Muscle layer of duodenum (tissue), 2 donors: ENCODE measurements around the gene DYNC2I2.

Experiments used
- H3K27ac ChIP-seq: one replicate; pipeline ENCODE4 v1.7.0; 2013; ENCODE audit warnings: mild to moderate bottlenecking, low read length
- H3K27me3 ChIP-seq: one replicate; pipeline ENCODE4 v1.7.0; 2013; ENCODE audit warnings: low read depth, mild to moderate bottlenecking, control low read depth, low read length
- H3K36me3 ChIP-seq, 2 donors: one replicate each; pipeline ENCODE4 v1.7.0; 2013; ENCODE audit warnings: low read length in 2 of 2, control low read depth in 1 of 2, mild to moderate bottlenecking in 1 of 2; ENCODE audit not compliant: insufficient read depth in 2 of 2, control insufficient read depth in 1 of 2
- H3K4me1 ChIP-seq, 2 donors: one replicate each; pipeline ENCODE4 v1.7.0; 2013; ENCODE audit warnings: low read length in 2 of 2, mild to moderate bottlenecking in 2 of 2, control low read depth in 1 of 2, moderate library complexity in 1 of 2; ENCODE audit not compliant: insufficient read depth in 2 of 2, control insufficient read depth in 1 of 2
- H3K4me3 ChIP-seq, 2 donors: one replicate each; pipeline ENCODE4 v1.7.0; 2013; ENCODE audit warnings: low read length in 2 of 2, low read depth in 1 of 2, mild to moderate bottlenecking in 1 of 2
- H3K9me3 ChIP-seq, 2 donors: one replicate each; pipeline ENCODE4 v1.7.0; 2013; ENCODE audit warnings: low read length in 2 of 2, control low read depth in 1 of 2, mild to moderate bottlenecking in 1 of 2; ENCODE audit not compliant: control insufficient read depth in 1 of 2
- donor health status: healthy.

DYNC2I2 gene

DNA sequence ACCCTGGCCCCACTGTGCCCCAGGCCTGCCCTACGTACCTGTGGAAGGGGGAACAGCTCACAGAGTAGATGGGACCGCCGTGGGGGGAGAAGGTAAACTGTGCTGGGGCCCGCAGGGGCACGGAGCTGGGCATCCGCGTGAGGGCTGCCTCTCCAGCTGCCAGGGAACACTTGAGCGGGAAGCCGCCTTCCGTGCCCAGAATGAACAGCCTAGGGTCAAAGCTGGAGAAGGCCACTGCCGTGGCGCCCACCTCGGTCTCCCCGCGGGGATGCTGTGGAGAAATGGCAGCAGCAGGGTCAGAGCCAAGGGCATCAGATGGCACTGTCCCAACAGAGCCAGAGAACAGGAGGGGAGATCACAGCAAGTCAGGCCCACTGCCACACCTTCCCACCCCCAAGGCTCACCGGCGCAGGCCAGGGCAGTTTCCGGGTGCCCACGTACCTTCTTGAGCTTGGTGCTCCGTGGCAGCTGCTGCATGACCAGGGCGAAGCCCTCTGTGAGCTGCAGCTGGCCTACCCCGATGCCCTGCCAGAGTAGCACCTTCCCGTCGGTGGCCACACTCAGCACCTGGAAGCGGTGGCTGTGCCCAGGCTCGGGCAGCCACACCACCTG lies 21.9 kb downstream of the DYNC2I2 start:
- Histone ChIP-seq H3K4me1 (peaks cover 5 to 21% of the 10 kb centered on the region in 2 donors), H3K9me3 (no peaks in the 10 kb centered on the region), H3K27ac (peak overlapping the region; percentile 75), H3K36me3 (peaks cover 35 to 51% of the 10 kb centered on the region in 2 donors), H3K27me3 (no peaks in the 10 kb centered on the region), H3K4me3 (peak overlapping the region in 1 of 2 donors; percentile 28)

DNA sequence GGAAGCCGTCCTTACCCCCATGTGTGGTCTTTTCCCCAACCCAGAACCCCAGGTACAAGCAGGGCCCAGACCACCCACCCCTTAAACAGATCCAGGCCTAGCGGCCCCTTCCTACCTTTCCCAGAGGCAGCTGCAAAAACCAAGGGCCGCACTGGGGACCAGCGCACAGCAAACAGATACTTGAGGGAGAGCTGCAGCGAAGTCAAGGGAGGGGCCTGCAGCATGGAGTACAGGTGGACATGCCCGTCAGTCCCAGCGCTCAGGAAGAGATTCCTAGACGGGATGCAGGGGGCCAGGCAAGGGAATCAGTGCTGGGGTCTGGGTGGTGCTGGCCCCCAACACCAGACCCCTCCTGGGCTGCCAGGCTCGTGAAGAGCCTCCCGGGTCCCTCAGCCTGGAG lies 22.5 kb downstream of the DYNC2I2 start:
- peaks cover 40 to 58% of the 10 kb centered on the region in 2 donors for H3K36me3 ChIP-seq
- H3K4me1 ChIP-seq, result peaks cover 5 to 21% of the 10 kb centered on the region in 2 donors
- no peaks in the 10 kb centered on the region for H3K27me3 ChIP-seq
- no peak overlapping the region for H3K4me3 ChIP-seq
- no peak overlapping the region for H3K27ac ChIP-seq
- H3K9me3 ChIP-seq, result no peaks in the 10 kb centered on the region

DNA sequence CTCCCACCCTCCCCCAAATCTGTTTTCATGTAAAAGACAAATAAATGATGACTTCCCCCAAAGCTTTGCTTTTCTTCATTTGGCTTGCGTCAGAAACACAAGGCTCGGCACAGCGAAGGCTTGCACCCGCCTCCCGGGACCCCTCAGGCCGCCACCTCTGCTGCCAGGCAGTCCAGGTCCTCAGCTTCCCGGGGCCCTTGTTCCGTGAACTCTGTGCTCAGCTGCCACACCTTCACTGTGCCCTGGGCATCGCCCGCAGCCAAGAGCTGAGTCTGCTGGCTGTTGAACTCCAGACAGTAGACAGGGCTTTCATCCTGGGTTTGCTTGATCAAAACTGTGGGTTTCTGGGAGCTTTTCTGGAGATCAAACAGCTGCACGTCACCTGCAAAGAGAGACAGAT lies 23.0 kb downstream of the DYNC2I2 start:
- Histone ChIP-seq H3K27ac (no peak overlapping the region), H3K36me3 (peaks cover 45 to 62% of the 10 kb centered on the region in 2 donors), H3K9me3 (no peaks in the 10 kb centered on the region), H3K27me3 (no peaks in the 10 kb centered on the region), H3K4me3 (no peak overlapping the region), H3K4me1 (peaks cover 5 to 25% of the 10 kb centered on the region in 2 donors)

DNA sequence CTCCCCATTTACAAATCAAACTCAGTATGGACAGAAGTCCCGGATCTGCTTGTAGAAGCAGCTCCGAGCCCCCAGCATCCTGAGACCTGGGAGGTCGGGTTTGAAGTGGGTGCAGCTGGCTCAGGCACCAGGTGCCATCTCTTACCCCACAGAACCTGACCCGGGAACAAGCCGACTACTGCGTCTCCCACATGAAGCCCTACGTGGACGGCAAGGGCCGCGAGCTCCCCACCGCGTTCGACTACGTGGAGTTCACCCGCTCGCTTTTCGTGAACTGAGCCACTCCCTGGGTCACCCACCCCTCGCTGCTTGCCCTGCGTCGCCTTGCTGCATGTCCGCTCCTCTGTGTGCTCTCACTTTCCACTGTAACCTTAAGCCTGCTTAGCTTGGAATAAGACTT lies 23.6 kb downstream of the DYNC2I2 start:
- no peaks in the 10 kb centered on the region for H3K9me3 ChIP-seq
- peaks cover 5 to 30% of the 10 kb centered on the region in 2 donors for H3K4me1 ChIP-seq
- H3K27me3 ChIP-seq, result no peaks in the 10 kb centered on the region
- H3K36me3 ChIP-seq, result peaks cover 49 to 65% of the 10 kb centered on the region in 2 donors
- no peak overlapping the region for H3K4me3 ChIP-seq
- no peak overlapping the region for H3K27ac ChIP-seq

DNA sequence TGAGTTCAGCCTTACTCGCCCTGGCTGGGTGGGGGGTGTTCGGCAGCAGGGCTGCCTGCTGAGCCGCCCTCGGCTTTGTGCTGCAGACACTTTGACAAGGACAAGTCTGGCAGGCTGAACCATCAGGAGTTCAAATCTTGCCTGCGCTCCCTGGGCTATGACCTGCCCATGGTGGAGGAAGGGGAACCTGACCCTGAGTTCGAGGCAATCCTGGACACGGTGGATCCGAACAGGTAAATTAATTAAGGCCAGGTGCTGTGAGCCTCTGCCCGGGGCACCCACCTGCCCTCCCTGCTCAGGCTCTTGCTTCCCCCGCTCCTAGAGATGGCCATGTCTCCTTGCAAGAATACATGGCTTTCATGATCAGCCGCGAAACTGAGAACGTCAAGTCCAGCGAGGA lies 24.2 kb downstream of the DYNC2I2 start:
- Histone ChIP-seq H3K27me3 (no peaks in the 10 kb centered on the region), H3K4me1 (peaks cover 5 to 33% of the 10 kb centered on the region in 2 donors), H3K4me3 (no peak overlapping the region), H3K27ac (no peak overlapping the region), H3K9me3 (no peaks in the 10 kb centered on the region), H3K36me3 (peaks cover 55 to 71% of the 10 kb centered on the region in 2 donors)

DNA sequence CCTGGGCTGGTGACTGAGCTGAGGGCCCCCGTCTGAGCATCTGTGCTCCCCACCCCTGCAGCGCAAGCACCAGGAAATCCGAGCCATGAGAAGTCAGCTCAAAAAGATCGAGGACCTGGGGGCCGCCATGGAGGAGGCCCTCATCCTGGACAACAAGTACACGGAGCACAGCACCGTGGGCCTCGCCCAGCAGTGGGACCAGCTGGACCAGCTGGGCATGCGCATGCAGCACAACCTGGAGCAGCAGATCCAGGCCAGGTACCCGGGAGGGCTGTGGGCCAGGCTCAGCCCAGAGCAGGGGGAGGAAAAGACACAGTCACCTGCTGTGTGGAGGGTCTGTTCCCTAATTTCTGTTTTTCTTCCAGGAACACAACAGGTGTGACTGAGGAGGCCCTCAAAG lies 24.6 kb downstream of the DYNC2I2 start:
- no peaks in the 10 kb centered on the region for H3K9me3 ChIP-seq
- no peak overlapping the region for H3K4me3 ChIP-seq
- no peaks in the 10 kb centered on the region for H3K27me3 ChIP-seq
- H3K27ac ChIP-seq, result no peak overlapping the region
- peaks cover 5 to 33% of the 10 kb centered on the region in 2 donors for H3K4me1 ChIP-seq
- peaks cover 59 to 75% of the 10 kb centered on the region in 2 donors for H3K36me3 ChIP-seq

DNA sequence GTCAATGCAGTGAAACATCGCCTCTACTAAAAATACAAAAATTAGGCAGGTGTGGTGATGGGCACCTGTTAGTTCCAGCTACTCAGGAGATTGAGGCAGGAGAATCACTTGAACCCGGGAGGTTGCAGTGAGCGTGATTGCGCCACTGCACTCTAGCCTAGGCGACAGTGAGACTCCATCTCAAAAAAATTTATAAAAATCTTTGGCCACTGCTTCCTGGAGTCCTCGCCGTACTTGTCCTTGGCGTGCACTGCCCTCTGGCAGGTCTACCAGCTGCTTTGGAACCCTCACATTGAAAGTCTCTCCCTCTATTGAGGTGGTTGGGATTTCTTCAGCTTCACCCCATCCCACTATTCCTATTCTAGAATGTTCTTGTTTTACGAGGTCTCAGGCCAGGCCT lies 25.0 kb downstream of the DYNC2I2 start:
- Histone ChIP-seq H3K36me3 (peaks cover 63 to 79% of the 10 kb centered on the region in 2 donors), H3K4me3 (no peak overlapping the region), H3K4me1 (peaks cover 5 to 33% of the 10 kb centered on the region in 2 donors), H3K9me3 (no peaks in the 10 kb centered on the region), H3K27me3 (no peaks in the 10 kb centered on the region), H3K27ac (no peak overlapping the region)

DNA sequence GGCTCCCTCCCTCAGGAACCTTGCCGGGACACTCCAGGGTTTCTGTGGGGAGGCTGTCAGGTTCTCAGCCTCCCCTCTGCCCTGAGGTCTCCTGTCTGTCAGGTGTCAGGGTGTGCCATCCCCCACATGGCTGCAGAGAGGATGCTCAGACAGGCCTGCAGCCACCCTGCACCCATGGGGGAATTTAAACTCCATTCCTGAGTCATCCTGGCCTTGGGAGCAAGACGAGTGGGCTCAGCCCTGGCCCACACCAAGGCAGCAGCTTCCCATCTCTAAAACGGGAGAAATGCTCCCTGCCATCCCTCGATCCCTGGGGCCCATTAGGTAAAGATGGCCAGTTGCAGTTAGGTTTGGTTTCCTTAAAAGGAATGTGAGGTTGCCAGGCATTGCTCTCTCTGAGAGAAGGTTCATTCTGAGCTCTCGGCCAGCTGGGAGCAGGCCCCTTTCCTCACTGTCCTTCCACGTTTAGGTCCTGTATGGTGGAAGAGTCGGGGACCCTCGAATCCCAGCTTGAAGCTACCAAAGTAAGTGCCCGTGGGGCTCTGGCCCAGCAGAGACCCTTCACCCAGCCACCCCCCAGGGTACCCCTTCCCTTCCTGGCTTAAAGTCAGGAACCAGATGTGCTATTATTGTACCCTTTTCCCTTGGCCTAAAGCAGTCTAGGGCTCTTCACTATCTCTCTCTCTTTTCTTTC lies 26.6 kb downstream of the DYNC2I2 start:
- Histone ChIP-seq H3K4me1 (peaks cover 3 to 22% of the 10 kb centered on the region in 2 donors), H3K36me3 (peaks cover 79 to 95% of the 10 kb centered on the region in 2 donors), H3K4me3 (no peak overlapping the region), H3K27ac (no peak overlapping the region), H3K9me3 (no peaks in the 10 kb centered on the region), H3K27me3 (no peaks in the 10 kb centered on the region)

DNA sequence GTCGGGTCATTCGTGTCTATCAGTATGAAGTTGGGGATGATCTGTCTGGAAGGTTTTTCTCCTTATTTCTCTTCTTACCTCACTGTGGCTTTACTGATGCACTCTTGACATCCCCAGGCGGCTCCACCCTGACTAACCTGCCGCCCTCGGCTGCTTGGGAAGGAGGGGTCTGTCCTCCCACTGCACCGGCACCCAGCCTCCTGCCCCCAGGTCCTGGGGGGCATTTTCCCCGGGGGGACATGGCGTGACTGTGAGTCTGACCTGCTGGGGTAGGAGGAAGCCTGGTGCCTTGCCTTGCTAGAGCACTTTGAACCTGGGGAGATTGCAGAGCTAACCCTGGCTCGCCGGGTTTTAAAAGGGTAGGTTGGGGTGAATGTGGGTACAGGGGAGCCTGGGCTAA lies 27.5 kb downstream of the DYNC2I2 start:
- Histone ChIP-seq H3K27me3 (no peaks in the 10 kb centered on the region), H3K4me1 (peaks cover 0 to 13% of the 10 kb centered on the region in 2 donors), H3K4me3 (no peak overlapping the region), H3K9me3 (no peaks in the 10 kb centered on the region), H3K27ac (no peak overlapping the region), H3K36me3 (peaks cover 85 to 98% of the 10 kb centered on the region in 2 donors)

DNA sequence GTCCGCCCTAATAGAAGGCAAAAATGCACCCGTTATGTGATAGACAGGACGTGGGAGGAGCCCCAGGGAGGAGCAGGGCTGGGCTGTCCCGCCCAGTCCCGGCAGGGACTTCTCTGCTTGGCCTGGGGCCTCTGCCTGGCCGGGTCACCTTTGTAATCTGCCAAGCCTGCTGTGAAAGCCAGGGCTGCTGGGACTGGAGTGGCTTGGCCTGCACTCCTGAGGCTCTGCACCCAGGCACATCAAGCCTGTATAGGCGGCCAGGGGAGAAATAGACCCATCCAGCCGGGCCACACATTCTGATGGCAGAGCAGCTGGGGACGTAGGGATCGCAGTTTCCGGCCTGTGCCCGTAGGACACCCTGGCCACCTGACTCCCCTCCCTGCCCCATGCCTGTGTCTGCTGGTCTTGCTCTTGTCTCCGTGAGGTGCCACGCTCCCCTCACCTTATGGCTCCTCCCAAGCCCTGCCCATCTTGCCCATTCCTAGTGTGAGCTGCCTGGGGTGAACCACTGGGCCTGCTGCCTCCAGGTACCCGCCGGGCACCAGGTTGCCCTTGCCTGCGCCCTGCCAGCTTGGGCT lies 28.1 kb downstream of the DYNC2I2 start:
- Histone ChIP-seq H3K4me1 (peaks cover 0 to 12% of the 10 kb centered on the region in 2 donors), H3K4me3 (no peak overlapping the region), H3K36me3 (peaks cover 81 to 95% of the 10 kb centered on the region in 2 donors), H3K9me3 (no peaks in the 10 kb centered on the region), H3K27ac (no peak overlapping the region), H3K27me3 (no peaks in the 10 kb centered on the region)

DNA sequence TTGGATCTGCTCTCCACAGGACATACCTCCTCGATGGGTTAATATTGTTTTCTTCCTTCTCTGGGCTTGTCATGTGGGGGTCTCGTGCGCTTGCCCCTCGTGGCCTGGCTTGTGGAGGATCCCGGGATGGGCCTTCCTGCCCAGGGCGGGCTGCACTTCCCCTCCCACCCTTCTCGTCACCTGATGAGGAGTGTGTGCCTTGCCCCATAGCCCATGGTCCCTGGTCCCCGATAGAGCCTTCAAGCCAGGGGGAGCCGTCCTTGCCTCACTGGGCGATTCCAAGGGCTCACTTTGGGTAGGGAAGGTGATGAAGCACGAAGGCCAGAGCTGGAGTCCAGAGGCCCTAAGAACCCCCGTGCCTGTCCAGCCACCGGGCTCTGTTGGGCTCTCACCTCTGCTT lies 28.7 kb downstream of the DYNC2I2 start:
- no peak overlapping the region for H3K27ac ChIP-seq
- peaks cover 75 to 93% of the 10 kb centered on the region in 2 donors for H3K36me3 ChIP-seq
- H3K4me3 ChIP-seq, result no peak overlapping the region
- H3K27me3 ChIP-seq, result no peaks in the 10 kb centered on the region
- no peaks in the 10 kb centered on the region for H3K9me3 ChIP-seq
- H3K4me1 ChIP-seq, result peaks cover 0 to 12% of the 10 kb centered on the region in 2 donors
